Measurements from ENCODE around the gene ACVRL1.

- TF ChIP-seq REST (IDR thresholded peaks at IDR 0.05; ENCODE audit: low read depth) (no peak), EP300 (IDR thresholded peaks at IDR 0.05; ENCODE audit: borderline replicate concordance) (no peak), YY1 (IDR thresholded peaks at IDR 0.05; ENCODE audit: low read depth) (no peak), MAX (IDR thresholded peaks at IDR 0.05) (no peak), USF1 (IDR thresholded peaks at IDR 0.05) (no peak), ZBTB7A (IDR thresholded peaks at IDR 0.05; ENCODE audit: low read depth) (no peak), TEAD4 (IDR thresholded peaks at IDR 0.05) (no peak), CREB1 (IDR thresholded peaks at IDR 0.05; ENCODE audit: low read depth) (no peak), RAD21 (IDR thresholded peaks at IDR 0.05; ENCODE audit: low read depth) (no peak), EGR1 (IDR thresholded peaks at IDR 0.05) (no peak), CEBPB (IDR thresholded peaks at IDR 0.05) (no peak)
Measured at GRCh38 chr12:51944608-51945233, 37.4 kb downstream of the ACVRL1 start.

All from Ishikawa (cell line).